ENCODE results near the gene PPME1. TPM values are rescaled to one million over a fixed set of nuclear protein-coding genes. Genes with fewer than 3 reads are reported as not detected.

PPME1 gene
- total RNA-seq, 1 experiment from 2014 or later, result 157 TPM

GRCh38 chr11:74268456-74268855 lies 97.4 kb downstream of the PPME1 start:
- DNase-seq (ENCODE audit: low spot score), result no peak
- in situ Hi-C loops (cut with HindIII; ENCODE audit: low sequenced_read_pairs), result no loop called here

- DNase-seq (ENCODE audit: low spot score), result no peak
- in situ Hi-C loops (cut with HindIII; ENCODE audit: low sequenced_read_pairs), result no loop called here
Measured at GRCh38 chr11:74269161-74269811, 98.2 kb downstream of the PPME1 start.

- in situ Hi-C loops (cut with HindIII; ENCODE audit: low sequenced_read_pairs), result no loop called here
Measured at GRCh38 chr11:74272276-74272675, 101.2 kb downstream of the PPME1 start.

GRCh38 chr11:74276581-74276980 lies 105.5 kb downstream of the PPME1 start:
- DNase-seq (ENCODE audit: low spot score), result no peak
- in situ Hi-C loops (cut with HindIII; ENCODE audit: low sequenced_read_pairs), result no loop called here

More at GRCh38 chr11:74272276-74272675, 101.2 kb downstream of the PPME1 start:
- DNase-seq (ENCODE audit: low spot score), result no peak

- in situ Hi-C loops (cut with HindIII; ENCODE audit: low sequenced_read_pairs), result no loop called here
- no peak for DNase-seq (ENCODE audit: low spot score)
Measured at GRCh38 chr11:74278103-74278502, 107.0 kb downstream of the PPME1 start.

- in situ Hi-C loops (cut with HindIII; ENCODE audit: low sequenced_read_pairs), result no loop called here
Measured at GRCh38 chr11:74278721-74279161, 107.7 kb downstream of the PPME1 start.

GRCh38 chr11:74279256-74279655 lies 108.2 kb downstream of the PPME1 start:
- in situ Hi-C loops (cut with HindIII; ENCODE audit: low sequenced_read_pairs), result no loop called here
- no peak for DNase-seq (ENCODE audit: low spot score)

More at GRCh38 chr11:74278721-74279161, 107.7 kb downstream of the PPME1 start:
- DNase-seq (ENCODE audit: low spot score), result no peak

GRCh38 chr11:74280494-74280893 lies 109.4 kb downstream of the PPME1 start:
- in situ Hi-C loops (cut with HindIII; ENCODE audit: low sequenced_read_pairs), result no loop called here
- no peak for DNase-seq (ENCODE audit: low spot score)

- in situ Hi-C loops (cut with HindIII; ENCODE audit: low sequenced_read_pairs), result no loop called here
- no peak for DNase-seq (ENCODE audit: low spot score)
Measured at GRCh38 chr11:74282421-74282820, 111.3 kb downstream of the PPME1 start.

- no peak for DNase-seq (ENCODE audit: low spot score)
- in situ Hi-C loops (cut with HindIII; ENCODE audit: low sequenced_read_pairs), result no loop called here
Measured at GRCh38 chr11:74282914-74283371, 111.9 kb downstream of the PPME1 start.

GRCh38 chr11:74283580-74284180 lies 112.6 kb downstream of the PPME1 start:
- DNase-seq (ENCODE audit: low spot score), result no peak
- in situ Hi-C loops (cut with HindIII; ENCODE audit: low sequenced_read_pairs), result no loop called here

GRCh38 chr11:74284466-74284865 lies 113.4 kb downstream of the PPME1 start:
- in situ Hi-C loops (cut with HindIII; ENCODE audit: low sequenced_read_pairs), result no loop called here
- DNase-seq (ENCODE audit: low spot score), result no peak

GRCh38 chr11:74288161-74288560 lies 117.1 kb downstream of the PPME1 start:
- in situ Hi-C loops (cut with HindIII; ENCODE audit: low sequenced_read_pairs), result no loop called here
- no peak for DNase-seq (ENCODE audit: low spot score)

GRCh38 chr11:74288911-74289310 lies 117.8 kb downstream of the PPME1 start:
- in situ Hi-C loops (cut with HindIII; ENCODE audit: low sequenced_read_pairs), result no loop called here
- DNase-seq (ENCODE audit: low spot score), result no peak

GRCh38 chr11:74297484-74297883 lies 126.4 kb downstream of the PPME1 start:
- in situ Hi-C loops (cut with HindIII; ENCODE audit: low sequenced_read_pairs), result no loop called here
- no peak for DNase-seq (ENCODE audit: low spot score)

GRCh38 chr11:74299015-74299414 lies 127.9 kb downstream of the PPME1 start:
- in situ Hi-C loops (cut with HindIII; ENCODE audit: low sequenced_read_pairs), result no loop called here
- DNase-seq (ENCODE audit: low spot score), result no peak

Other genes starting within 250 kb of the PPME1 start
- 1.8 and 4.6 TPM in 2 replicates for gene DNAJB13, start 220.3 kb upstream of the PPME1 start, total RNA-seq (2014; rRNA removed; shearing (Covaris generic))
- 61.2 and 80.1 TPM in 2 replicates for gene UCP2, start 188.4 kb upstream of the PPME1 start, total RNA-seq (2014; rRNA removed; shearing (Covaris generic))
- 0.17 TPM in 1 of 2 replicates, not detected in the other for gene UCP3, start 162.2 kb upstream of the PPME1 start, total RNA-seq (2014; rRNA removed; shearing (Covaris generic))
- gene C2CD3, start 287 bp upstream of the PPME1 start, total RNA-seq (2014; rRNA removed; shearing (Covaris generic)), result 39.8 and 61.9 TPM in 2 replicates
- 0.85 and 1.8 TPM in 2 replicates for gene P4HA3, start 140.4 kb downstream of the PPME1 start, total RNA-seq (2014; rRNA removed; shearing (Covaris generic))
- 6.2 and 9.5 TPM in 2 replicates for gene PGM2L1, start 227.1 kb downstream of the PPME1 start, total RNA-seq (2014; rRNA removed; shearing (Covaris generic))

Measured in G401 (cell line).